Endothelial cell of umbilical vein (primary cell): Measurements from ENCODE around the gene ADIPOR2. TPM values are rescaled to one million over a fixed set of nuclear protein-coding genes. Genes with fewer than 3 reads are reported as not detected.
"Not testable (repeated sequence)": the region's sequence is repeated elsewhere in the genome, so short reads cannot be mapped to it uniquely, and the experiment has no call there.

ENCODE experiments used
- BruUV-seq: library from RNA; stranded (reverse); fragments of 400-500 nt; replicated peaks from 2 replicates; lab custom pipeline; 2021; lab: Mats Ljungman, UMichigan
- CTCF ChIA-PET: fragments of 300-600, 350-600 bp; sonication (Branson Sonifier 250); formaldehyde crosslinking; loops from one replicate; lab custom pipeline; 2021; ENCODE audit warnings: antibody characterized with exemption, inconsistent platforms; lab: Charles Lee
- POLR2A ChIA-PET: fragments of 300-600, 350-600 bp; sonication (Branson Sonifier 250); formaldehyde crosslinking; loops from one replicate; lab custom pipeline; 2021; ENCODE audit warnings: antibody characterized with exemption, inconsistent platforms; lab: Charles Lee
- DNase-seq: peaks from one replicate; pipeline ENCODE4 v3.0.0-alpha.2; 2011; ENCODE audit warnings: low read depth, low spot score
- FAIRE-seq: peaks from 2 replicates; lab custom pipeline; 2011; peaks lifted over from hg19 to GRCh38; lab: Jason Lieb, UNC
- H2AFZ ChIP-seq: 2 replicates; pipeline ENCODE4 v1.6.0; 2012; ENCODE audit warnings: low read depth, low read length, control low read depth, inconsistent platforms
- H3K27ac ChIP-seq: 2 replicates; pipeline ENCODE4 v1.5.1; 2011; ENCODE audit warnings: low read depth, mild to moderate bottlenecking, control low read depth, low read length, moderate library complexity; ENCODE audit not compliant: insufficient read depth
- H3K27me3 ChIP-seq, 2 experiments: 2 replicates each; pipeline versions ENCODE4 v1.6.0 to v1.6.1; 2011; ENCODE audit warnings: low read length in 2 of 2, mixed read lengths in 1 of 2; ENCODE audit not compliant: control insufficient read depth in 2 of 2, insufficient read depth in 2 of 2
- H3K36me3 ChIP-seq, 2 experiments: 2 replicates in 1 of 2; 3 replicates in 1 of 2; pipeline ENCODE4 v1.5.1; 2011; ENCODE audit warnings: low read length in 2 of 2, mild to moderate bottlenecking in 1 of 2, moderate library complexity in 1 of 2; ENCODE audit not compliant: control insufficient read depth in 2 of 2, insufficient read depth in 2 of 2; ENCODE audit errors: extremely low read depth in 1 of 2
- H3K4me1 ChIP-seq: 3 replicates; pipeline ENCODE4 v1.5.1; 2011; ENCODE audit warnings: mild to moderate bottlenecking, low read length; ENCODE audit not compliant: control insufficient read depth, insufficient read depth; ENCODE audit errors: extremely low read depth
- H3K4me2 ChIP-seq: 2 replicates; pipeline ENCODE4 v1.6.1; 2011; ENCODE audit warnings: low read length, control low read depth, mixed read lengths; ENCODE audit not compliant: insufficient read depth
- H3K4me3 ChIP-seq, 3 experiments: fragments of 200-600 bp in 1 of 3; sonication (generic), shearing (Covaris generic) in 1 of 3; replicated peaks in 1 of 3; 2 replicates each; pipeline ENCODE4 v1.5.1; 2011 to 2016; ENCODE audit warnings: control low read depth in 3 of 3, low read length in 3 of 3, mild to moderate bottlenecking in 2 of 3, inconsistent platforms in 1 of 3, low read depth in 1 of 3, moderate library complexity in 1 of 3; ENCODE audit not compliant: insufficient read depth in 1 of 3
- H3K79me2 ChIP-seq: 2 replicates; pipeline ENCODE4 v1.6.0; 2012; ENCODE audit warnings: low read length, inconsistent platforms; ENCODE audit not compliant: control insufficient read depth, insufficient read depth
- H3K9ac ChIP-seq: replicated peaks from 2 replicates; pipeline ENCODE3; 2011; ENCODE audit warnings: low read length, control low read depth; ENCODE audit not compliant: insufficient read depth; ENCODE audit errors: extremely low read depth
- H3K9me1 ChIP-seq: replicated peaks from 3 replicates; pipeline ENCODE4 v1.6.0; 2011; ENCODE audit warnings: mild to moderate bottlenecking, low read length; ENCODE audit not compliant: control insufficient read depth, insufficient read depth; ENCODE audit errors: extremely low read depth
- H3K9me3 ChIP-seq: replicated peaks from 2 replicates; pipeline ENCODE4 v1.5.1; 2012; ENCODE audit warnings: low read length, inconsistent platforms; ENCODE audit not compliant: control insufficient read depth, insufficient read depth
- H4K20me1 ChIP-seq: replicated peaks from 2 replicates; pipeline ENCODE3; 2011; ENCODE audit warnings: mild to moderate bottlenecking, low read length; ENCODE audit not compliant: control insufficient read depth, insufficient read depth; ENCODE audit errors: extremely low read depth
- EZH2 ChIP-seq: IDR thresholded peaks from 2 replicates; pipeline ENCODE4 v1.6.1; 2012; ENCODE audit warnings: borderline replicate concordance, low read depth, mild to moderate bottlenecking, moderate library complexity, low read length, inconsistent platforms; ENCODE audit not compliant: severe bottlenecking
- FOS ChIP-seq: IDR thresholded peaks from 2 replicates; pipeline ENCODE4 v1.6.1; 2011; ENCODE audit warnings: mild to moderate bottlenecking, low read length, moderate library complexity, borderline replicate concordance; ENCODE audit not compliant: insufficient read depth
- GATA2 ChIP-seq: IDR thresholded peaks from 2 replicates; pipeline ENCODE4 v1.7.0; 2011; ENCODE audit warnings: low read depth, mild to moderate bottlenecking, moderate library complexity, mixed read lengths, low read length; ENCODE audit not compliant: insufficient read length, insufficient read depth
- JUN ChIP-seq: IDR thresholded peaks from 2 replicates; pipeline ENCODE4 v1.6.1; 2011; ENCODE audit warnings: borderline replicate concordance, low read depth; ENCODE audit not compliant: insufficient read length, insufficient read depth
- MYC ChIP-seq: IDR thresholded peaks from one replicate; pipeline ENCODE4 v1.6.1; 2011; ENCODE audit warnings: mild to moderate bottlenecking, low read depth, low read length
- POLR2A ChIP-seq: IDR thresholded peaks from 2 replicates; pipeline ENCODE4 v1.6.1; 2012; ENCODE audit warnings: low read depth, mild to moderate bottlenecking, control low read depth, low read length
- POLR2AphosphoS5 ChIP-seq: IDR thresholded peaks from 2 replicates; pipeline ENCODE4 v1.6.1; 2012; ENCODE audit warnings: low read depth, mild to moderate bottlenecking, control low read depth, low read length, moderate library complexity; ENCODE audit not compliant: insufficient read depth
- dilution Hi-C: fragments of 300-500 bp; cut with MboI; formaldehyde crosslinking; loops from one replicate; pipeline ENCODE4 v1.15.0; 2019; ENCODE audit warnings: low sequenced_read_pairs; ENCODE audit not compliant: extremely low pct_ligation_motif_present
- intact Hi-C: fragments of 100-400 bp; cut with micrococcal nuclease; formaldehyde crosslinking; loops from one replicate; pipeline ENCODE4 v1.10.0; 2022
- polyA plus RNA-seq, 4 experiments: library from polyadenylated mRNA; depleted of rRNA in 3 of 4; stranded (reverse) in 3 of 4; unstranded in 1 of 4; fragments of >200 nt; gene quantifications; 2 replicates each; pipeline versions ENCODE4 v1.2.1 to v1.2.3, GENCODE V29; 2011 to 2012; ENCODE audit warnings: missing spikeins in 1 of 4
- total RNA-seq: library from RNA; stranded (reverse); gene quantifications from 2 replicates; pipeline ENCODE4 v1.2.3, GENCODE V29; 2021
- TF ChIP-seq, protein P1 (sequence below), 2 donors: IDR thresholded peaks; 1 replicate in 1 of 2; 2 replicates in 1 of 2; pipeline ENCODE4 v1.5.1; 2011; ENCODE audit warnings: low read length in 2 of 2, mild to moderate bottlenecking in 2 of 2, moderate library complexity in 2 of 2, control low read depth in 1 of 2, inconsistent platforms in 1 of 2, low read depth in 1 of 2; ENCODE audit not compliant: insufficient read depth in 1 of 2; ENCODE audit errors: extremely low read depth in 1 of 2
- TF ChIP-seq, protein P2 (sequence below): IDR thresholded peaks from 2 replicates; pipeline ENCODE4 v1.6.1; 2011; ENCODE audit not compliant: insufficient read depth, insufficient read length

The ADIPOR2 gene
- total and polyA plus RNA-seq, 2 donors (not counting 3 experiments of a cell fraction or from before 2014, with no cell fraction given): 22.5 to 57.3 TPM

DNA sequence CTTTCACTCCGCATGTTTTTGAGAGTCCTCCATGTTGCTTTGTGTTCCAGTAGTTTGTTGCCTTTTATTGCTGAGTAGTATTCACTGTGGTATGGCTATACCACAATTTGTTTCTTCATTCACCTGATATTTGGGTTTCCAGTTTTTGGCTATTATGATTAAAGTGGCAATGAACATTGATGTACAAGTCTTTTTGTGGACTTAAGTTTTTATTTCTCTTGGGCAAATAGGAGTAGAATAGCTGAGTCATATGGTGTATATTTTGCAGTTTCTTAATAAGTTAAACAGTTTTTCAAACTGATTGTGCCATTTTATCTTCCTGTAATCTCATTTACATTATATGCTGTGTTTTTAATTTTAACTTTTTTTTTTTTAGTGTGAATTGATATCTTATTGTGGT is 16.2 kb downstream of the ADIPOR2 start:
- FAIRE-seq (no peak), DNase-seq (no peak)
- Histone ChIP-seq H3K27me3 (no peaks in the 10 kb centered on the region), H3K9me1 (no peaks in the 10 kb centered on the region), H3K27ac (no peak overlapping the region), H3K79me2 (peaks cover 85% of the 10 kb centered on the region), H3K4me1 (peaks cover 2% of the 10 kb centered on the region), H4K20me1 (peaks cover 11% of the 10 kb centered on the region), H3K9me3 (no peaks in the 10 kb centered on the region), H2AFZ (no peak overlapping the region), H3K4me3 (no peak overlapping the region), H3K36me3 (no peaks in the 10 kb centered on the region), H3K4me2 (no peak overlapping the region), H3K9ac (no peak overlapping the region)
- POLR2A ChIA-PET: no interaction called here
- BruUV-seq: no TSS peak
- TF ChIP-seq, protein P1, sequence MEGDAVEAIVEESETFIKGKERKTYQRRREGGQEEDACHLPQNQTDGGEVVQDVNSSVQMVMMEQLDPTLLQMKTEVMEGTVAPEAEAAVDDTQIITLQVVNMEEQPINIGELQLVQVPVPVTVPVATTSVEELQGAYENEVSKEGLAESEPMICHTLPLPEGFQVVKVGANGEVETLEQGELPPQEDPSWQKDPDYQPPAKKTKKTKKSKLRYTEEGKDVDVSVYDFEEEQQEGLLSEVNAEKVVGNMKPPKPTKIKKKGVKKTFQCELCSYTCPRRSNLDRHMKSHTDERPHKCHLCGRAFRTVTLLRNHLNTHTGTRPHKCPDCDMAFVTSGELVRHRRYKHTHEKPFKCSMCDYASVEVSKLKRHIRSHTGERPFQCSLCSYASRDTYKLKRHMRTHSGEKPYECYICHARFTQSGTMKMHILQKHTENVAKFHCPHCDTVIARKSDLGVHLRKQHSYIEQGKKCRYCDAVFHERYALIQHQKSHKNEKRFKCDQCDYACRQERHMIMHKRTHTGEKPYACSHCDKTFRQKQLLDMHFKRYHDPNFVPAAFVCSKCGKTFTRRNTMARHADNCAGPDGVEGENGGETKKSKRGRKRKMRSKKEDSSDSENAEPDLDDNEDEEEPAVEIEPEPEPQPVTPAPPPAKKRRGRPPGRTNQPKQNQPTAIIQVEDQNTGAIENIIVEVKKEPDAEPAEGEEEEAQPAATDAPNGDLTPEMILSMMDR (IDR thresholded peaks at IDR 0.05; ENCODE audit: extremely low read depth in 1 of 2, insufficient read depth in 1 of 2, low read depth in 1 of 2, low read length in 2 of 2): no peak
- TF ChIP-seq GATA2 (no peak), MYC (no peak), EZH2 (no peak), FOS (no peak), JUN (no peak), POLR2AphosphoS5 (no peak), POLR2A (no peak)
- TF ChIP-seq, protein P2, sequence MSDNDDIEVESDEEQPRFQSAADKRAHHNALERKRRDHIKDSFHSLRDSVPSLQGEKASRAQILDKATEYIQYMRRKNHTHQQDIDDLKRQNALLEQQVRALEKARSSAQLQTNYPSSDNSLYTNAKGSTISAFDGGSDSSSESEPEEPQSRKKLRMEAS: no peak
- dilution Hi-C loops: no loop called here
- intact Hi-C loops: no loop called here
- CTCF ChIA-PET: interaction anchor here (0.8 to 1.4 kb wide), 2 partner anchors 10 to 84 kb away, joined by 3 to 5 read pairs; no protein-coding TSS in a partner anchor

DNA sequence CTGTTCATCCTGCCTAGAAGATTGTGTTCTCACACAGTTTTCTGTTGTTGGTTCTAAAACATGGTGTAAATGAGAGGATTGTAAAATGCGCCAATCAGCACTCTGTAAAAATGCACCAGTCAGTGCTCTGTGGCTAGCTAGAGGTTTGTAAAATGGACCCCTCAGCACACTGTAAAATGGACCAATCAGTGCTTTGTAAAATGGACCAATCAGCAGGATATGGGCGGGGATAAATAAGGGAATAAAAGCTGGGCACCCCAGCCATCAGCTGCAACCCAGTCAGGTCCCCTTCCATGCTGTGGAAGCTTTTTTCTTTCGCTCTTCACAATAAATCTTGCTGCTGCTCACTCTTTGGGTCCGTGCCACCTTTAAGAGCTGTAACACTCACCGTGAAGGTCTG is 19.1 kb downstream of the ADIPOR2 start:
- H3K27me3 ChIP-seq, dilution Hi-C loops, H3K9me3 ChIP-seq, H3K4me3 ChIP-seq, FAIRE-seq, H3K9ac ChIP-seq, H3K36me3 ChIP-seq, H3K4me1 ChIP-seq, H3K27ac ChIP-seq, H2AFZ ChIP-seq, intact Hi-C loops, H3K4me2 ChIP-seq, BruUV-seq, POLR2A ChIA-PET, DNase-seq, H3K9me1 ChIP-seq, CTCF ChIA-PET: not testable (repeated sequence)
- Histone ChIP-seq H3K79me2 (peaks cover 80% of the 10 kb centered on the region), H4K20me1 (peaks cover 11% of the 10 kb centered on the region)

DNA sequence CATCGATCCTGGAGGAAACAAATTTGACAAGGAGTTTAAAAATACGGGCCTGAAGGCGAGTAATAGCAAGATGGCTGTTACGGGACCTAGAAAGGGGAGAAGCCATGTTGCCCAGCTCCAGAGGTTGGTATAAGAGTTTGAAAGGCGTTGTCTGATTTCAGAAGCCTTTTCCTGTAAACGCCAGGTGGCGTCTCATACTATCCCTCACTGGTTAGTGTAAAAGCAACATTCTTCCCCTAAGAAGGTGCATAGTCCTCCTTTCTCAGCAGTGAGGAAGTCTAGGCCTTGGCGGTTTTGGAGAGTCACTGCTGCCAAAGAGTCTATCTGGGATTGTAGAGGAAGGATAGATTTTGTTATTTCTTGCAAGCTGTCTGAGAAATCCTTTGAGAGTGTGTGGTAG is 20.0 kb downstream of the ADIPOR2 start:
- dilution Hi-C loops, H3K36me3 ChIP-seq, H3K4me2 ChIP-seq, H3K9me3 ChIP-seq, H3K4me1 ChIP-seq, intact Hi-C loops, DNase-seq, H3K27me3 ChIP-seq, FAIRE-seq, POLR2A ChIA-PET, H4K20me1 ChIP-seq, H3K9me1 ChIP-seq, BruUV-seq, H3K4me3 ChIP-seq, H3K9ac ChIP-seq, H2AFZ ChIP-seq, H3K27ac ChIP-seq: not testable (repeated sequence)
- CTCF ChIA-PET: interaction anchor here (2.0 kb wide), 1 partner anchor 58 kb away, joined by 5 read pairs; no protein-coding TSS in a partner anchor
- H3K79me2 ChIP-seq: peaks cover 72% of the 10 kb centered on the region
